HepG2 (cell line): ENCODE data around the gene ABHD11.
"Not testable (repeated sequence)": the region's sequence is repeated elsewhere in the genome, so short reads cannot be mapped to it uniquely, and the experiment has no call there.

Experiments
- HCFC1 ChIP-seq: fragments of 150-350 bp; IDR thresholded peaks from 2 replicates; pipeline ENCODE4 v1.6.1; 2014; ENCODE audit warnings: low read depth, low read length
- HNF1B ChIP-seq: sonication (generic); formaldehyde crosslinking; IDR thresholded peaks from 2 replicates; pipeline ENCODE4 v1.5.1; 2020; ENCODE audit warnings: mild to moderate bottlenecking, moderate library complexity, missing genetic modification reagents
- NCOA2 ChIP-seq: sonication (generic); formaldehyde crosslinking; IDR thresholded peaks from 2 replicates; pipeline ENCODE4 v1.8.0; 2022; ENCODE audit warnings: inconsistent platforms
- NFE2 ChIP-seq: sonication (generic); formaldehyde crosslinking; IDR thresholded peaks from 2 replicates; pipeline ENCODE4 v1.4.0; 2020; ENCODE audit warnings: missing genetic modification reagents
- REST ChIP-seq, 2 experiments: IDR thresholded peaks; 2 replicates each; pipeline ENCODE4 v1.6.1; 2011 to 2012; ENCODE audit warnings: low read length in 2 of 2, borderline replicate concordance in 1 of 2, low read depth in 1 of 2, mild to moderate bottlenecking in 1 of 2, moderate library complexity in 1 of 2

GRCh38 chr7:73720443-73720842 is 18.2 kb downstream of the ABHD11 start:
- TF ChIP-seq HNF1B; NCOA2 (CRISPR knock-in tag); REST (IDR thresholded peaks at IDR 0.05; ENCODE audit: borderline replicate concordance in 1 of 2, low read depth in 1 of 2, low read length in 2 of 2); NFE2 (CRISPR knock-in tag); HCFC1: not testable (repeated sequence)
